Left renal cortex interstitium (tissue), 4 donors: ENCODE data around the gene C10orf53. TPM values are rescaled to one million over a fixed set of nuclear protein-coding genes. Genes with fewer than 3 reads are reported as not detected.
"Not testable (repeated sequence)": the region's sequence is repeated elsewhere in the genome, so short reads cannot be mapped to it uniquely, and the experiment has no call there.

Experiments used
- DNase-seq, 4 donors: peaks; one replicate each; pipeline ENCODE4 v3.0.0-alpha.2; 2013; ENCODE audit warnings: low read depth in 4 of 4, low spot score in 2 of 4, missing footprints in 1 of 4
- polyA plus RNA-seq, 4 donors: library from polyadenylated mRNA; unstranded; fragments of 120-200 nt; gene quantifications; one replicate each; pipeline ENCODE4 v1.2.1, GENCODE V29; 2013; ENCODE audit not compliant: insufficient read length in 4 of 4

C10orf53 gene
- polyA plus RNA-seq, 4 donors, result 0.08 TPM; not detected in 3

- no peak for DNase-seq
Observed at GRCh38 chr10:49651917-49652316, 27.5 kb upstream of the C10orf53 start.

- no peak for DNase-seq
Observed at GRCh38 chr10:49652421-49653272, 26.8 kb upstream of the C10orf53 start.

- no peak for DNase-seq
Observed at GRCh38 chr10:49653273-49653929, 26.1 kb upstream of the C10orf53 start.

GRCh38 chr10:49654036-49654693, 25.3 kb upstream of the C10orf53 start:
- DNase-seq, result no peak

DNA sequence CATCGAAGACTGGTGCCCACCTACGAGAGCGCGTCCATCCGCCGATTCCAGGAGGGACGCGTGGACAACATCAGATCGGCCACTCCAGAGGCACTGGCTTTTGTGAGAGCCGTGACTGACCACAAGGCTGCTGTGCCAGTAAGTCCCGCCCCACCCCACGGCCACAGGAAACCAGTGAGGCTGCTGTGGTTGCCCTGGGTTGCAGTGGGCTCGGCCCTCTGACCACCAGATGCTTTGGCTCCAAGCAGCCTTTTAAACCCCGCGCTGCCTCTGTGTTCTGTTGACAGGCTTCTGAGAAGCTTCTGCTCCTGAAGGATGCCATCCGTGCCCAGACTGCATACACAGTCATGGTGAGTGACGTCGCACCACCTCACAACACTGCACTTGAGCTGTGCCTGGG, 24.4 kb upstream of the C10orf53 start:
- no peak for DNase-seq

- DNase-seq, result no peak
Observed at GRCh38 chr10:49656845-49657493, 22.5 kb upstream of the C10orf53 start.

DNA sequence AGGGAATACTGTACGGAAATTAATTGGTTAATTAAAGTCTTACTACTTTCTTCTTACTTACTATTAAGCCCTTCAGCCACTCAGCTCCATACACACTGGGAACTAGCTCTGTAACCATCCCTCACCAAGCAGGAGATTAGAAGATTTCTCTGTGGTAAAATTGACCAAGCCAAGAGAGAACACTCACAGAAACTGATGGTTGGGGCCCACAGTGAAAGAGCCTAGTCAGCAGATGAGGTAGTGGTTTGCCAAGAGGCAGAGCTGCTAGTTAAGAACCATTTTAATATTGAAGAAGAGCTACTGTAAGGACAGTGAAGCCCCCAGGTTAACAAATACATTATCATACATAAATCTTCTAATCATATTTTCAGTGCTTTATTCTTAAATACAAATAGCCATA, 21.8 kb upstream of the C10orf53 start:
- DNase-seq, result no peak

GRCh38 chr10:49661140-49661856, 18.2 kb upstream of the C10orf53 start:
- no peak for DNase-seq

- no peak for DNase-seq
Observed at GRCh38 chr10:49662169-49662830, 17.2 kb upstream of the C10orf53 start.

DNA sequence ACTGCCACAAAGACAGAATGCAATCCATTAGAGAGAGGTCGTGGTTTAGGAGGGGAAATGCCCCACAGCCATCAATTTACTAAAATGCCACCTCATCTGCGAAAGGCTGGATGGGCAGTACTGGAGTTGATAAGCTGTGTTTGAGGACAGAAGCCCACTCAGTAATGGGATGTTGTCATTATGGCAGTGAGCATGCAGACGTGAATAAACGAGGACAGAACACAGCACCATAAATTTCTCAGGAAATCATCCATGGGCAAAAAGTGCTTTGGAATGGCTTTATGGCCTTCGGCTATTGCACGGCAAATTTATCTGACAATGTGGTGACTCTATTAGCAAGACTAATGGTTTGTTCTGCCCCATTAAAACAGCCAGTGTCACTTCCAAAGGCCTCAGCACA, 15.9 kb upstream of the C10orf53 start:
- no peak for DNase-seq

- no peak for DNase-seq
Observed at GRCh38 chr10:49664006-49664841, 15.2 kb upstream of the C10orf53 start.

DNA sequence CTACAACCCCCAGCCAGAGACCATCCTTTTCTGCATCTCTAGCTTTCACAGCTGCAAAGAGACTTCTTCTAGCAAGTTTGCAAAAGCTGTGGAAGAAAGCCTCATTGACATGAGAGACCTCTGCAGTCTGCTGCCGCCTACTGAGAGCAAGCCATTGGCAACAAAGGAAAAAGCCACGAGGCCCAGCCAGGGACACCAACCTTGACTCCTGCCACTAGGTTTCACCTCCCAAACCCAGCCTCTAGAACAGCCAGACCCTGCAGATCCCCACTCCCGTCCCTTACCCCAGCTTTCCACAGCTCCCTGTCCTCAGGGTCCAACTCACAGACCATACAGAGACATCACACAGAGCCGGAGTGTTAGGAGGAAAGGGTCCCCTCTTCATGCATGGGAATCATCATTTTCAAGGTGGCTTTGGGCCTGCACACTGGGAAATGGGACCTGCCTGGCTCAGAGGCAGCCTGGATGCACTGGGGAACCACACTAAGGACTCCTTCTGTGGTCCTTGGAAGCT, 14.6 kb upstream of the C10orf53 start:
- DNase-seq, result no peak

DNA sequence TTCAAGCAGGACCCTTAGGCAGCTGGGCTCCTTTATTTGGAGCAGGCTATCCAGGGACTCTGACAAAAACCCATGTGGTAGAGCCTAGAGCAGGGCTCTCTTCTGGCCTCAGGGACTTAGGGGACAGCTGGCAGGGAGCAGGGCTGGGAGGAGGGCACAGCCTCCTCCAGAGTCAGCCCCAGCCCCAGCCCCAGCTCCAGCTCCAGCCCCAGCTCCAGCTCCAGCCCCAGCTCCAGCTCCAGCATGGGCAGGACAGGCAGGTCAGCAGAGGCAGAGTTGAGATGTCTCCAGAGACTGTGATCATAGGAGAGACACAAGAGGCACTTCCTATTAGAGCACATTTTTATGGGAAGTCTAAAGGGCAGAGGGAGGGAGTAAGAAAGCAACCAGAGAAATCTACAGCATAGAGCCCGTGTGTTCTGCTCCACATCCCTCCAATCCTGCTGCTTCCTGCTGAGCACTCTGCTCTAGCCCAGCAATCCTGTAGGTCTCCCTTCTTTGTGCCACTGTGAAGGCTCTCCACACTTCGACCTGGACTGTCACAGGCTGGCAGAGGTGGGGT, 13.3 kb upstream of the C10orf53 start:
- DNase-seq, result no peak

GRCh38 chr10:49666685-49667084, 12.8 kb upstream of the C10orf53 start:
- DNase-seq, result no peak

DNA sequence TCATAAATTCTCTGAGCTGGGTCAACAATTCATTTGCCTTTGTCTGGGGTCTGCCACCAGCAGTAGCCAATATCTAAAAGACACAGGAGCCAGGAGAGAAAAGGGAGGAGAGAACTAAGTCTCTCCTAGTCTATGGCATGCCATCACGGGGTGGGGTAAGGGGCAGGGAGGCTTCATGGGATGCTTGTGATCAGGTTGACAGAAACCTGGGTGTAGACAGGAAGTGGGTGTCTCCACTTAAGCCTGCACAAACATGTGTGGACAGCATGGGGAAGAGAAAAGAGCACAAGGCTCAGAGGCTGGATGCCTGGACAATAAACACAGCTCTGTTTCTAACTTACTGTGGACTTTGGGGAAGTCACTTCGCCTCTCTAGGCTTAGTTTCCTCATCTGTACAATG, 11.5 kb upstream of the C10orf53 start:
- DNase-seq, result no peak

DNA sequence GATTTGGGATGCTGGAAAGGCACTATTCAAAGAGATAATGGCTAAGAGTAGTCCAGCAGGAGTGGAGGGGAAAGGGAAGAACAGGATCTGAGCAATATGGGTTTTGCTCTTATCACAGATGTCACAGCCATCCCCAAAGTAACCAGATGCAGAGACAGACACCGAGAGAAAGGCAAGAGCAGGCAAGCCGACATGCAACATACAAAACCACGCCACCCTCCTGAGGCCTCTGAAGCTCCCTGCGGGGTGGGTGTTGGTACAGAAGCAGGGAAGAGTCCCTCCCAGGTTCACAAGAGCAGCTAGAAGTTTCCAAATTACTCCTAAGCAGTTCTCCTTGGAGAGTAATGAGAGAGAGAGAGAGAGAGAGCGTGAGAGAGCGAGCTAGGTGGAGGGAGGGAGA, 10.8 kb upstream of the C10orf53 start:
- no peak for DNase-seq

GRCh38 chr10:49678827-49679479, 498 bp upstream of the C10orf53 start:
- no peak for DNase-seq

DNA sequence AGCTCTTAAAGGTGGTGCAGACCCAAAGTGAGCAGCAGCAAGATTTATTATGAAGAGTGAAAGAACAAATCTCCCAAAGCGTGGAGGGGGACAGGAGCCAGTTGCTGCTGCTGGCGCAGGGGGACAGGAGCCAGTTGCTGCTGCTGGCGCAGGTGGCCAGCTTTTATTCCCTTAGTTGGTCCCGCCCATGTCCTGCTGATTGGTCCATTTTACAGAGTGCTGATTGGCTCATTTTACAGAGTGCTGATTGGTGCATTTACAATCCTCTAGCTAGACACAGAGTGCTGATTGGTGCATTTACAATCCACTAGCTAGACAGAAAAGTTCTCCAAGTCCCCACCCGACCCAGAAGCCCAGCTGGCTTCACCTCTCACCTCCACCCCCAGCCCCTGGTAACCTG, 3.0 kb downstream of the C10orf53 start:
- DNase-seq, result not testable (repeated sequence)
